ENCODE results near the gene DNAI1. TPM values are rescaled to one million over a fixed set of nuclear protein-coding genes. Genes with fewer than 3 reads are reported as not detected.

DNAI1 gene
- total and polyA plus RNA-seq, 2 of the 13 experiments (the other 11 are each of a cell fraction or from before 2014, with no cell fraction given), result not detected

DNA sequence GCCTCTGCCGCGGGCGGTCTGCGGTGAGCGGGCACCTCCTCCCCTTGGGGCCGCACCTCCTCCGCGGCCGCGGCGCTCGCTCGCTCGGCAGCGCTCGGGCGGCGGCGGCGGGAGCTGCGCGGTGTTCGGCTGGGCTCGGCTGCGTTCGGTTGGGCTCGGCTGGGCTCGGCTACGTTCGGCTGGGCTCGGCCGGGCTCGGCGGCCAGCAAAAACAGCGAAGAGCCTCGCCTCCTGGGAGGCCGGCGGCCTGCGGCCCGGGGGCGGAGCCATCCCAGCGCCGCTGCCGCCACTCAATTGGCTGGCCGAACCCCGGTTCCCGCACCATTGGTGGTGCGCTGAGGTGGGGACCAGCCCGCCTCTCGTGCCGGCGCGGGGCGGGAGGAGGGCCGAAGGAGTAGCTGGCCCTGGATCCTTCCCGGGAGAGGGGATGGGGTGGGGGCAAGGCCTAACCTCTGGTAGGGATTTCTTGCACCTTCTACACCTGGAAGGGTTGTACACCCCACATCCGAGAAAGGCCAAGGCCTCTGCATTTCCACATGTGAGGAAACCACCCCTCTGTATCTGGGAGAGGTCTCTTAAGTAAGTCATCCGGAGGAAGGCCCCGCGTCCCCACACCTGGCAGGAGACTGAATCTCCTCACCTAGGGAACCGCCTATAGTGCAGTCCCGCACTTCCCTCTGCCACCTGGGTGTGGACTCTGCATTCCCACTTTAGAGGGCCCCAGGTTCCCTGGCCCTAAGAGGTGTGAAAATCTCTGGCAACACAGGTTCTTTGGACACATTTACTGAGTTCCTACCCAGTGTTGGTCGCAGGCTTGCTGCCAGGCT, 64.6 kb downstream of the DNAI1 start, which contains the start of gene ENHO (continued):
- TF ChIP-seq ZNF331 (CRISPR knock-in tag; IDR thresholded peaks at IDR 0.05) (peak; percentile 25; the same call in 1 of the 2 replicates), ZSCAN21 (CRISPR knock-in tag; IDR thresholded peaks at IDR 0.05; ENCODE audit: borderline replicate concordance) (no peak), ATF7-NPFF (CRISPR knock-in tag; IDR thresholded peaks at IDR 0.05; ENCODE audit: low read depth) (peak; percentile 75), LCORL (IDR thresholded peaks at IDR 0.05) (no peak), LCORL (CRISPR knock-in tag; IDR thresholded peaks at IDR 0.05) (0 out of 2 replicates have a peak, but pooled peaks have one; percentile 7), GABPB1 (CRISPR knock-in tag; IDR thresholded peaks at IDR 0.05) (peak; percentile 50; the same call in 1 of the 2 replicates), MTA1 (CRISPR knock-in tag; IDR thresholded peaks at IDR 0.05; ENCODE audit: borderline replicate concordance) (0 out of 2 replicates have a peak, but pooled peaks have one; percentile 38), HNRNPUL1 (IDR thresholded peaks at IDR 0.05; ENCODE audit: low read depth, low read length) (no peak), SP1 (IDR thresholded peaks at IDR 0.05) (no peak), SP1 (CRISPR knock-in tag; IDR thresholded peaks at IDR 0.05) (peak; percentile 40; the same call in 1 of the 2 replicates), ZNF598 (CRISPR knock-in tag; IDR thresholded peaks at IDR 0.05; ENCODE audit: borderline replicate concordance) (0 out of 2 replicates have a peak, but pooled peaks have one; percentile 29), MAZ (IDR thresholded peaks at IDR 0.05; ENCODE audit: borderline replicate concordance, low read depth, low read length) (0 out of 2 replicates have a peak, but pooled peaks have one; percentile 28), MAZ (CRISPR knock-in tag; IDR thresholded peaks at IDR 0.05; ENCODE audit: low read depth) (peak; percentile 66), ARNT2 (CRISPR knock-in tag; IDR thresholded peaks at IDR 0.05; ENCODE audit: low read depth) (peak; percentile 79), SAFB2 (CRISPR knock-in tag; IDR thresholded peaks at IDR 0.05; ENCODE audit: borderline replicate concordance, low read depth) (peak; percentile 61; the same call in 1 of the 2 replicates), ZNF224 (CRISPR knock-in tag; IDR thresholded peaks at IDR 0.05) (no peak), ZNF724P (CRISPR knock-in tag; IDR thresholded peaks at IDR 0.05; ENCODE audit: borderline replicate concordance) (peak; percentile 38; the same call in 1 of the 2 replicates), YEATS4 (CRISPR knock-in tag; IDR thresholded peaks at IDR 0.05; ENCODE audit: borderline replicate concordance) (no peak), ZNF761 (CRISPR knock-in tag; conservative IDR thresholded peaks at IDR 0.05) (0 out of 2 replicates have a peak, but pooled peaks have one; percentile 41), BHLHE40 (IDR thresholded peaks at IDR 0.05; ENCODE audit: low read length) (peak; percentile 70), ZNF34 (CRISPR knock-in tag; IDR thresholded peaks at IDR 0.05; ENCODE audit: borderline replicate concordance) (0 out of 2 replicates have a peak, but pooled peaks have one; percentile 47), SMAD1 (CRISPR knock-in tag; IDR thresholded peaks at IDR 0.05; ENCODE audit: borderline replicate concordance, low read depth) (0 out of 2 replicates have a peak, but pooled peaks have one; percentile 63)
- TF ChIP-seq, protein P1, sequence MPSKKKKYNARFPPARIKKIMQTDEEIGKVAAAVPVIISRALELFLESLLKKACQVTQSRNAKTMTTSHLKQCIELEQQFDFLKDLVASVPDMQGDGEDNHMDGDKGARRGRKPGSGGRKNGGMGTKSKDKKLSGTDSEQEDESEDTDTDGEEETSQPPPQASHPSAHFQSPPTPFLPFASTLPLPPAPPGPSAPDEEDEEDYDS (CRISPR knock-in tag; IDR thresholded peaks at IDR 0.05), result 0 out of 2 replicates have a peak, but pooled peaks have one; percentile 25
- TF ChIP-seq, protein P2, sequence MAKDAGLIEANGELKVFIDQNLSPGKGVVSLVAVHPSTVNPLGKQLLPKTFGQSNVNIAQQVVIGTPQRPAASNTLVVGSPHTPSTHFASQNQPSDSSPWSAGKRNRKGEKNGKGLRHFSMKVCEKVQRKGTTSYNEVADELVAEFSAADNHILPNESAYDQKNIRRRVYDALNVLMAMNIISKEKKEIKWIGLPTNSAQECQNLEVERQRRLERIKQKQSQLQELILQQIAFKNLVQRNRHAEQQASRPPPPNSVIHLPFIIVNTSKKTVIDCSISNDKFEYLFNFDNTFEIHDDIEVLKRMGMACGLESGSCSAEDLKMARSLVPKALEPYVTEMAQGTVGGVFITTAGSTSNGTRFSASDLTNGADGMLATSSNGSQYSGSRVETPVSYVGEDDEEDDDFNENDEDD (CRISPR knock-in tag; IDR thresholded peaks at IDR 0.05; ENCODE audit: borderline replicate concordance), result peak; percentile 56; the same call in 1 of the 2 replicates
- TF ChIP-seq, protein P3, sequence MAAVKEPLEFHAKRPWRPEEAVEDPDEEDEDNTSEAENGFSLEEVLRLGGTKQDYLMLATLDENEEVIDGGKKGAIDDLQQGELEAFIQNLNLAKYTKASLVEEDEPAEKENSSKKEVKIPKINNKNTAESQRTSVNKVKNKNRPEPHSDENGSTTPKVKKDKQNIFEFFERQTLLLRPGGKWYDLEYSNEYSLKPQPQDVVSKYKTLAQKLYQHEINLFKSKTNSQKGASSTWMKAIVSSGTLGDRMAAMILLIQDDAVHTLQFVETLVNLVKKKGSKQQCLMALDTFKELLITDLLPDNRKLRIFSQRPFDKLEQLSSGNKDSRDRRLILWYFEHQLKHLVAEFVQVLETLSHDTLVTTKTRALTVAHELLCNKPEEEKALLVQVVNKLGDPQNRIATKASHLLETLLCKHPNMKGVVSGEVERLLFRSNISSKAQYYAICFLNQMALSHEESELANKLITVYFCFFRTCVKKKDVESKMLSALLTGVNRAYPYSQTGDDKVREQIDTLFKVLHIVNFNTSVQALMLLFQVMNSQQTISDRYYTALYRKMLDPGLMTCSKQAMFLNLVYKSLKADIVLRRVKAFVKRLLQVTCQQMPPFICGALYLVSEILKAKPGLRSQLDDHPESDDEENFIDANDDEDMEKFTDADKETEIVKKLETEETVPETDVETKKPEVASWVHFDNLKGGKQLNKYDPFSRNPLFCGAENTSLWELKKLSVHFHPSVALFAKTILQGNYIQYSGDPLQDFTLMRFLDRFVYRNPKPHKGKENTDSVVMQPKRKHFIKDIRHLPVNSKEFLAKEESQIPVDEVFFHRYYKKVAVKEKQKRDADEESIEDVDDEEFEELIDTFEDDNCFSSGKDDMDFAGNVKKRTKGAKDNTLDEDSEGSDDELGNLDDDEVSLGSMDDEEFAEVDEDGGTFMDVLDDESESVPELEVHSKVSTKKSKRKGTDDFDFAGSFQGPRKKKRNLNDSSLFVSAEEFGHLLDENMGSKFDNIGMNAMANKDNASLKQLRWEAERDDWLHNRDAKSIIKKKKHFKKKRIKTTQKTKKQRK (IDR thresholded peaks at IDR 0.05; ENCODE audit: low read length), result no peak

All from HepG2 (cell line).